ENCODE results near the gene TMEM91. TPM values are rescaled to one million over a fixed set of nuclear protein-coding genes. Genes with fewer than 3 reads are reported as not detected.

TMEM91 gene
- total and polyA plus RNA-seq, 2 of the 13 experiments (the other 11 are each of a cell fraction or from before 2014, with no cell fraction given) = 6.3 to 10.3 TPM

DNA sequence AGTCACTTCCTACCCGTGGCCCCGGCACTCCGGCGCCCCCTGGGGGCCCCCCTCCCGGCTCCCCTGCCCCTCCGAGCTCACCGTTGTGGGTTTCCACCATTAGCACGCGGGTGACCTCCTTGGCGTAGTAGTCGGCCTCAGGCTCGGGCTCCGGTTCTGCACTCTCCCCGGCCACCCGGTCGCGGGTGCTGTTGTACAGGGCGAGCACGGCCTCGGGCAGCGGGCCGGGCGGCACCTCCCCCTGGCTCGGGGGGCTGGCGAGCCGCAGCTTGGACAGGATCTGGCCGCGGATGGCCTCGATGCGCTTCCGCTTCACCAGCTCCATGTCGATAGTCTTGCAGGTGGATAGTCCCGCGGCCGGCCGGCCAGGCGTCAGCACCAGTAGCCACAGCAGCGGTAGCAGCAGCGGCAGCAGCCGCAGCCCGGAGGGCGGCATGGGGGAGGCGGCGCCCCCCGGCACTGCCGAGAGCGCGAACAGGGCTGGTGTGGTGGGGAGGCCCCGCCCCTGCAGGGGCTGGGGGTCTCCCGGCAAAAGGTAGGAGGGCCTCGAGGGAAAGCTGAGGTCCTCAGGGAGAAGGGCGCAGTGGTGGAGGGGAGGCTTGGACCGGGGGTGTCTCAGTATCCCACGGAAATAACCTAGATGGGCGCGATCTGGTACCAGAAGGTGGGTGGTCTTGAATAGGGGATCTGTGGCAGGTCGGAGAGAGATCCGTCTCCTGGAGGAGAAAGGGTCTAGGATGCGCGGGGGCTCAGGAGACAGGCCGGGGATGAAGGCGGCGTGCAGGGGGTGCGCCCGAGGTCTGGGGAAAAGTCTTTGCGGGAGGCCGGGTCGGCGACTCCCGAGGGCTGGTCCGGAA is 23.5 kb upstream of the TMEM91 start (continued):
- TF ChIP-seq, protein P1, sequence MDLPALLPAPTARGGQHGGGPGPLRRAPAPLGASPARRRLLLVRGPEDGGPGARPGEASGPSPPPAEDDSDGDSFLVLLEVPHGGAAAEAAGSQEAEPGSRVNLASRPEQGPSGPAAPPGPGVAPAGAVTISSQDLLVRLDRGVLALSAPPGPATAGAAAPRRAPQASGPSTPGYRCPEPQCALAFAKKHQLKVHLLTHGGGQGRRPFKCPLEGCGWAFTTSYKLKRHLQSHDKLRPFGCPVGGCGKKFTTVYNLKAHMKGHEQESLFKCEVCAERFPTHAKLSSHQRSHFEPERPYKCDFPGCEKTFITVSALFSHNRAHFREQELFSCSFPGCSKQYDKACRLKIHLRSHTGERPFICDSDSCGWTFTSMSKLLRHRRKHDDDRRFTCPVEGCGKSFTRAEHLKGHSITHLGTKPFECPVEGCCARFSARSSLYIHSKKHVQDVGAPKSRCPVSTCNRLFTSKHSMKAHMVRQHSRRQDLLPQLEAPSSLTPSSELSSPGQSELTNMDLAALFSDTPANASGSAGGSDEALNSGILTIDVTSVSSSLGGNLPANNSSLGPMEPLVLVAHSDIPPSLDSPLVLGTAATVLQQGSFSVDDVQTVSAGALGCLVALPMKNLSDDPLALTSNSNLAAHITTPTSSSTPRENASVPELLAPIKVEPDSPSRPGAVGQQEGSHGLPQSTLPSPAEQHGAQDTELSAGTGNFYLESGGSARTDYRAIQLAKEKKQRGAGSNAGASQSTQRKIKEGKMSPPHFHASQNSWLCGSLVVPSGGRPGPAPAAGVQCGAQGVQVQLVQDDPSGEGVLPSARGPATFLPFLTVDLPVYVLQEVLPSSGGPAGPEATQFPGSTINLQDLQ (CRISPR knock-in tag; IDR thresholded peaks at IDR 0.05) = peak; percentile 19; the same call in 1 of the 2 replicates
- TF ChIP-seq ZNF839 (CRISPR knock-in tag; IDR thresholded peaks at IDR 0.05; ENCODE audit: borderline replicate concordance) = no peak
- TF ChIP-seq RFXAP (CRISPR knock-in tag; IDR thresholded peaks at IDR 0.05; ENCODE audit: borderline replicate concordance) = peak; percentile 56; the same call in 1 of the 2 replicates
- TF ChIP-seq NKX3-1 (CRISPR knock-in tag; IDR thresholded peaks at IDR 0.05) = peak; percentile 79
- TF ChIP-seq, protein P2, sequence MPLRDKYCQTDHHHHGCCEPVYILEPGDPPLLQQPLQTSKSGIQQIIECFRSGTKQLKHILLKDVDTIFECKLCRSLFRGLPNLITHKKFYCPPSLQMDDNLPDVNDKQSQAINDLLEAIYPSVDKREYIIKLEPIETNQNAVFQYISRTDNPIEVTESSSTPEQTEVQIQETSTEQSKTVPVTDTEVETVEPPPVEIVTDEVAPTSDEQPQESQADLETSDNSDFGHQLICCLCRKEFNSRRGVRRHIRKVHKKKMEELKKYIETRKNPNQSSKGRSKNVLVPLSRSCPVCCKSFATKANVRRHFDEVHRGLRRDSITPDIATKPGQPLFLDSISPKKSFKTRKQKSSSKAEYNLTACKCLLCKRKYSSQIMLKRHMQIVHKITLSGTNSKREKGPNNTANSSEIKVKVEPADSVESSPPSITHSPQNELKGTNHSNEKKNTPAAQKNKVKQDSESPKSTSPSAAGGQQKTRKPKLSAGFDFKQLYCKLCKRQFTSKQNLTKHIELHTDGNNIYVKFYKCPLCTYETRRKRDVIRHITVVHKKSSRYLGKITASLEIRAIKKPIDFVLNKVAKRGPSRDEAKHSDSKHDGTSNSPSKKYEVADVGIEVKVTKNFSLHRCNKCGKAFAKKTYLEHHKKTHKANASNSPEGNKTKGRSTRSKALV (CRISPR knock-in tag; IDR thresholded peaks at IDR 0.05) = no peak
- TF ChIP-seq ARHGAP35 (CRISPR knock-in tag; IDR thresholded peaks at IDR 0.05; ENCODE audit: borderline replicate concordance) = no peak
- no peak for TF ChIP-seq ZBTB20 (CRISPR knock-in tag; IDR thresholded peaks at IDR 0.05; ENCODE audit: borderline replicate concordance, low read depth)
- TF ChIP-seq ZNF34 (CRISPR knock-in tag; IDR thresholded peaks at IDR 0.05; ENCODE audit: borderline replicate concordance) = peak; percentile 67; the same call in 1 of the 2 replicates
- no peak for TF ChIP-seq ZNF547 (CRISPR knock-in tag; IDR thresholded peaks at IDR 0.05)
- TF ChIP-seq, protein P3, sequence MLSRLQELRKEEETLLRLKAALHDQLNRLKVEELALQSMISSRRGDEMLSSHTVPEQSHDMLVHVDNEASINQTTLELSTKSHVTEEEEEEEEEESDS (CRISPR knock-in tag; IDR thresholded peaks at IDR 0.05; ENCODE audit: borderline replicate concordance) = no peak
- no peak for TF ChIP-seq SIX4 (CRISPR knock-in tag; IDR thresholded peaks at IDR 0.05)
- TF ChIP-seq ZNF713 (CRISPR knock-in tag; IDR thresholded peaks at IDR 0.05) = no peak
- no peak for TF ChIP-seq HDAC2 (CRISPR knock-in tag; IDR thresholded peaks at IDR 0.05)
- TF ChIP-seq ZKSCAN1 (IDR thresholded peaks at IDR 0.05; ENCODE audit: low read length) = no peak
- TF ChIP-seq ZFP62 (CRISPR knock-in tag; IDR thresholded peaks at IDR 0.05) = no peak
- no peak for TF ChIP-seq KDM1A (CRISPR knock-in tag; IDR thresholded peaks at IDR 0.05)
- peak; percentile 63; the same call in 1 of the 2 replicates for TF ChIP-seq KAT8 (CRISPR knock-in tag; IDR thresholded peaks at IDR 0.05)
- TF ChIP-seq, protein P4, sequence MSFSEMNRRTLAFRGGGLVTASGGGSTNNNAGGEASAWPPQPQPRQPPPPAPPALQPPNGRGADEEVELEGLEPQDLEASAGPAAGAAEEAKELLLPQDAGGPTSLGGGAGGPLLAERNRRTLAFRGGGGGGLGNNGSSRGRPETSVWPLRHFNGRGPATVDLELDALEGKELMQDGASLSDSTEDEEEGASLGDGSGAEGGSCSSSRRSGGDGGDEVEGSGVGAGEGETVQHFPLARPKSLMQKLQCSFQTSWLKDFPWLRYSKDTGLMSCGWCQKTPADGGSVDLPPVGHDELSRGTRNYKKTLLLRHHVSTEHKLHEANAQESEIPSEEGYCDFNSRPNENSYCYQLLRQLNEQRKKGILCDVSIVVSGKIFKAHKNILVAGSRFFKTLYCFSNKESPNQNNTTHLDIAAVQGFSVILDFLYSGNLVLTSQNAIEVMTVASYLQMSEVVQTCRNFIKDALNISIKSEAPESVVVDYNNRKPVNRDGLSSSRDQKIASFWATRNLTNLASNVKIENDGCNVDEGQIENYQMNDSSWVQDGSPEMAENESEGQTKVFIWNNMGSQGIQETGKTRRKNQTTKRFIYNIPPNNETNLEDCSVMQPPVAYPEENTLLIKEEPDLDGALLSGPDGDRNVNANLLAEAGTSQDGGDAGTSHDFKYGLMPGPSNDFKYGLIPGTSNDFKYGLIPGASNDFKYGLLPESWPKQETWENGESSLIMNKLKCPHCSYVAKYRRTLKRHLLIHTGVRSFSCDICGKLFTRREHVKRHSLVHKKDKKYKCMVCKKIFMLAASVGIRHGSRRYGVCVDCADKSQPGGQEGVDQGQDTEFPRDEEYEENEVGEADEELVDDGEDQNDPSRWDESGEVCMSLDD (CRISPR knock-in tag; IDR thresholded peaks at IDR 0.05; ENCODE audit: borderline replicate concordance) = 0 out of 2 replicates have a peak, but pooled peaks have one; percentile 15
- TF ChIP-seq, protein P5, sequence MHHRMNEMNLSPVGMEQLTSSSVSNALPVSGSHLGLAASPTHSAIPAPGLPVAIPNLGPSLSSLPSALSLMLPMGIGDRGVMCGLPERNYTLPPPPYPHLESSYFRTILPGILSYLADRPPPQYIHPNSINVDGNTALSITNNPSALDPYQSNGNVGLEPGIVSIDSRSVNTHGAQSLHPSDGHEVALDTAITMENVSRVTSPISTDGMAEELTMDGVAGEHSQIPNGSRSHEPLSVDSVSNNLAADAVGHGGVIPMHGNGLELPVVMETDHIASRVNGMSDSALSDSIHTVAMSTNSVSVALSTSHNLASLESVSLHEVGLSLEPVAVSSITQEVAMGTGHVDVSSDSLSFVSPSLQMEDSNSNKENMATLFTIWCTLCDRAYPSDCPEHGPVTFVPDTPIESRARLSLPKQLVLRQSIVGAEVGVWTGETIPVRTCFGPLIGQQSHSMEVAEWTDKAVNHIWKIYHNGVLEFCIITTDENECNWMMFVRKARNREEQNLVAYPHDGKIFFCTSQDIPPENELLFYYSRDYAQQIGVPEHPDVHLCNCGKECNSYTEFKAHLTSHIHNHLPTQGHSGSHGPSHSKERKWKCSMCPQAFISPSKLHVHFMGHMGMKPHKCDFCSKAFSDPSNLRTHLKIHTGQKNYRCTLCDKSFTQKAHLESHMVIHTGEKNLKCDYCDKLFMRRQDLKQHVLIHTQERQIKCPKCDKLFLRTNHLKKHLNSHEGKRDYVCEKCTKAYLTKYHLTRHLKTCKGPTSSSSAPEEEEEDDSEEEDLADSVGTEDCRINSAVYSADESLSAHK (CRISPR knock-in tag; IDR thresholded peaks at IDR 0.05; ENCODE audit: borderline replicate concordance) = no peak

Data from HepG2 (cell line).